Measurements from ENCODE around the gene HSPB1. TPM values are rescaled to one million over a fixed set of nuclear protein-coding genes. Genes with fewer than 3 reads are reported as not detected.

The HSPB1 gene
- total RNA-seq, 4 donors from 2014 or later: 28.8 to 1,391 (median 758) TPM

DNA sequence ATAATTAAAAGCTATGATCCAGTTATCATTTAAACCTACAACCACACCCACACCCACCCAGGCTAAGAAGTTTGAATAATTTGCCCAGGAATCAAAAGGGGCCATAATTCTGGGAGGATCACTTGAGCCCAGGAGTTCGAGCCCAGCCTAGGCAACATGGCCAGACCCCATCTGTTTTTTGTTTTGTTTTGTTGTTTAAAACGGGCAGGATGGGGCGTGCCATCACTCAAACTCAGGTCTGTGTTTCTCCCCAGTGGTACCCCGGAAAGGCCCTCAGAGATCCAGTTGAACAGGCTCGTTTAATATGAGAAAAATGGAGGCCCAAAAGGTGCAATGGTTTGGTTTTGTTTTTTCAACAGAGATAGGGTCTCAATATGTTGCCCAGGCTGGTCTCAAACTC is 23.3 kb downstream of the HSPB1 start:
- H3K27ac ChIP-seq: no peak overlapping the region
- DNase-seq: no peak
- no peaks in the 10 kb centered on the region for H3K27me3 ChIP-seq
- TF ChIP-seq POLR2A (IDR thresholded peaks at IDR 0.05): no peak
- TF ChIP-seq, protein P1, sequence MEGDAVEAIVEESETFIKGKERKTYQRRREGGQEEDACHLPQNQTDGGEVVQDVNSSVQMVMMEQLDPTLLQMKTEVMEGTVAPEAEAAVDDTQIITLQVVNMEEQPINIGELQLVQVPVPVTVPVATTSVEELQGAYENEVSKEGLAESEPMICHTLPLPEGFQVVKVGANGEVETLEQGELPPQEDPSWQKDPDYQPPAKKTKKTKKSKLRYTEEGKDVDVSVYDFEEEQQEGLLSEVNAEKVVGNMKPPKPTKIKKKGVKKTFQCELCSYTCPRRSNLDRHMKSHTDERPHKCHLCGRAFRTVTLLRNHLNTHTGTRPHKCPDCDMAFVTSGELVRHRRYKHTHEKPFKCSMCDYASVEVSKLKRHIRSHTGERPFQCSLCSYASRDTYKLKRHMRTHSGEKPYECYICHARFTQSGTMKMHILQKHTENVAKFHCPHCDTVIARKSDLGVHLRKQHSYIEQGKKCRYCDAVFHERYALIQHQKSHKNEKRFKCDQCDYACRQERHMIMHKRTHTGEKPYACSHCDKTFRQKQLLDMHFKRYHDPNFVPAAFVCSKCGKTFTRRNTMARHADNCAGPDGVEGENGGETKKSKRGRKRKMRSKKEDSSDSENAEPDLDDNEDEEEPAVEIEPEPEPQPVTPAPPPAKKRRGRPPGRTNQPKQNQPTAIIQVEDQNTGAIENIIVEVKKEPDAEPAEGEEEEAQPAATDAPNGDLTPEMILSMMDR (IDR thresholded peaks at IDR 0.05): no peak
- no peaks in the 10 kb centered on the region for H3K36me3 ChIP-seq
- no peaks in the 10 kb centered on the region for H3K9me3 ChIP-seq
- H3K4me3 ChIP-seq: no peak overlapping the region
- no peaks in the 10 kb centered on the region for H3K4me1 ChIP-seq
- intact Hi-C loops (cut with DNase I; ENCODE audit: low total_unique reads): no loop called here

DNA sequence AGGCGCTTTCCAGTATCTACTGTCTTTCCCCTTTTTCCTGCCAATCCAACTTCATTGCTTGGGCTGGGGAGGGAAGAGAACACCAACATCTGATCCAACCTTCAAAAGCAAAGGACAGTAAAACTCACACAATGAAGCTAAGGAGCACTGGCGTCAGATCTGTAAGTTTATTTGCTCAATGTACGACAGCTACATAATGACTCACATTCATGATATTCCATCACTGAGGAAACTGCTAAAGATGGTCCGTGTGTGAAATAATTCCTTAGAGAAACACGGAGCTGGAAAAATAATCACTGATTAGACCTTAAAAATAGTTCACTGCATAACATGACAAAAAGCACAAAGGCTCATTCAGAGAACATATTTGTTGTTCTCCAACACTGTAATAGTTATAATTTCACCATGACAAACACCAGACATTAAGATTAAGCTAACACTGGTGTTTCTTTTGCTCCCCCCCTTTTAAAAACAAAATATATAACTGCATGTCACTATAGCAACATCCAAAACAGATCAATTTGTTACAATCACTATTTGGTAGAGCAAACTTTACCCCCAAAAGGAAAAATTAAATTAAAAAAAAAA is 24.3 kb downstream of the HSPB1 start:
- no peaks in the 10 kb centered on the region for H3K27me3 ChIP-seq
- no peaks in the 10 kb centered on the region for H3K36me3 ChIP-seq
- no peak for DNase-seq
- TF ChIP-seq, protein P1 (IDR thresholded peaks at IDR 0.05): no peak
- no peak for TF ChIP-seq POLR2A (IDR thresholded peaks at IDR 0.05)
- intact Hi-C loops (cut with DNase I; ENCODE audit: low total_unique reads): no loop called here
- peak overlapping the region; percentile 34 to 45 for H3K27ac ChIP-seq
- no peaks in the 10 kb centered on the region for H3K4me1 ChIP-seq
- H3K9me3 ChIP-seq: no peaks in the 10 kb centered on the region
- H3K4me3 ChIP-seq: no peak overlapping the region

DNA sequence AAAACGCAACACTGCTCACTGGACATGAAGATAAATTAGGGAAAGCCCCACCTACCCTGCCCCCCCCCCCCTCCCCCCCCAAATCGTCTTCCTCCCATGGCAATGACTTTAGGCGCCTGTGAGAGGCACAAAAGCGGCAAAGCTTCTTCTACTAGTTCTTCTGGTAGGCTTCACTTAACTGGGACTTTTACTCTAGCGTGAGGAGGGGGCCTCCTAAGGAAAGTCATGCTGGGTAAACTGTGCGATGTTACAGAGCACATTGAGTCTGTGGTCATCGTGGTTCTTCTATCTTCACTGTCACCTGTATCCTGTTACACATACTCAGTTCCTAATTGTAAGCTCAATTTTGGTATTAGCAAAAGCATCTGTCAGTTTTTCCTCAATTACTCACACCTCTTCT is 25.1 kb downstream of the HSPB1 start:
- TF ChIP-seq, protein P1 (IDR thresholded peaks at IDR 0.05): no peak
- TF ChIP-seq POLR2A (IDR thresholded peaks at IDR 0.05): no peak
- Histone ChIP-seq H3K4me3 (no peak overlapping the region), H3K9me3 (no peaks in the 10 kb centered on the region), H3K4me1 (no peaks in the 10 kb centered on the region), H3K27me3 (no peaks in the 10 kb centered on the region), H3K27ac (peak overlapping the region in 1 of 2 donors; percentile 45), H3K36me3 (no peaks in the 10 kb centered on the region)
- no peak for DNase-seq
- intact Hi-C loops (cut with DNase I; ENCODE audit: low total_unique reads): no loop called here

DNA sequence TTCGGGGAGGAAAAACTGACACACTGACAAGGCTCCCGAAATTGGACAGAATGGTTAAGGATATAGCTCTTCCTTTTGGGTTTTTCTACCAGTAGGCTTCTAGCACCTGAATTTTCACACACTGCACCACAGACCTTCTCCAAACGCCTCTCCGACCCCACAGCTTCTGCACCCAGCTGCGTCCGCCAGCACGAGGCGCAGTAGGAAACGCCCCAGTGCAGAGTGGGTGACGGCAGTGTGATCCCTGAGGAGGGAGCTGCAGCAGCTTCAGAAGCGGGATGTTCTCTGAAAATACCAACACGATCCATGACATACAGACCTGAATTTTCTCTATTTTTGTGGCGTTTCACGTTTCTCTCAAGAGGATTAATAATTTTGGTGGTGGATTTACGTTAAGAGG is 25.9 kb downstream of the HSPB1 start:
- DNase-seq: no peak
- H3K36me3 ChIP-seq: no peaks in the 10 kb centered on the region
- H3K9me3 ChIP-seq: no peaks in the 10 kb centered on the region
- H3K4me1 ChIP-seq: no peaks in the 10 kb centered on the region
- H3K27me3 ChIP-seq: no peaks in the 10 kb centered on the region
- H3K27ac ChIP-seq: no peak overlapping the region
- intact Hi-C loops (cut with DNase I; ENCODE audit: low total_unique reads): no loop called here
- no peak overlapping the region for H3K4me3 ChIP-seq
- TF ChIP-seq, protein P1 (IDR thresholded peaks at IDR 0.05): no peak
- TF ChIP-seq POLR2A (IDR thresholded peaks at IDR 0.05): no peak

DNA sequence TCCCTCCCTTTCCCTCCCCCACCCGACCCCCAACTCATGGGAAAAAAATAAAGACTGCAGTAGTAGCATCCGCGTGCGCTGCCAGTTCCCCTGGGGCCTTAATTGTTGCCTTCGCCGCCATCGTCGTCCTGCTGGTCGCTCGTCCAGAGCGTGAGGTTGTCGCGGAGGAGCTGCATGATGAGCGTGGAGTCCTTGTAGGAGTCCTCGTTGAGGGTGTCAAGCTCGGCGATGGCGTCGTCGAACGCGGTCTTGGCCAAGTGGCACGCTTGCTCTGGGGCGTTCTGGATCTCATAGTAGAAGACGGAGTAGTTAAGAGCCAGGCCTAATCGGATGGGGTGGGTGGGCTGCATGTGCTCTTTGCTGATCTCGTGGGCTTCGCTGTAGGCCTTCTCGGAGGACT is 27.0 kb downstream of the HSPB1 start:
- no peak for TF ChIP-seq POLR2A (IDR thresholded peaks at IDR 0.05)
- TF ChIP-seq, protein P1 (IDR thresholded peaks at IDR 0.05): no peak
- no peaks in the 10 kb centered on the region for H3K27me3 ChIP-seq
- intact Hi-C loops (cut with DNase I; ENCODE audit: low total_unique reads): no loop called here
- H3K36me3 ChIP-seq: no peaks in the 10 kb centered on the region
- no peak overlapping the region for H3K4me3 ChIP-seq
- DNase-seq: no peak
- peaks cover 0 to 4% of the 10 kb centered on the region in 2 donors for H3K4me1 ChIP-seq
- no peaks in the 10 kb centered on the region for H3K9me3 ChIP-seq
- H3K27ac ChIP-seq: no peak overlapping the region

Measured in uterus (tissue), 4 donors.